ENCODE results near the gene APOC3. TPM values are rescaled to one million over a fixed set of nuclear protein-coding genes. Genes with fewer than 3 reads are reported as not detected.

Gene APOC3
- total and polyA plus RNA-seq, 2 of the 4 experiments (the other 2 are of a cell fraction): not detected

GRCh38 chr11:116814502-116814901 lies 15.2 kb upstream of the APOC3 start:
- H3K9me1 ChIP-seq (ENCODE audit: insufficient read depth, low read length): no peaks in the 10 kb centered on the region
- no peak overlapping the region for H3K56ac ChIP-seq (ENCODE audit: extremely low read depth, insufficient read depth, low read length)
- H3K23ac ChIP-seq (ENCODE audit: low read depth, low read length): no peak overlapping the region
- H2AK9ac ChIP-seq (replicated peaks; ENCODE audit: low read depth, low read length, poor library complexity): no peak overlapping the region
- no peaks in the 10 kb centered on the region for H3K36me3 ChIP-seq (ENCODE audit: control insufficient read depth, insufficient read depth, low read length)
- H3K4me2 ChIP-seq (ENCODE audit: low read depth, low read length): no peak overlapping the region
- H3K9me3 ChIP-seq (ENCODE audit: control insufficient read depth, insufficient read depth, low read length): peaks cover 3% of the 10 kb centered on the region
- ChIA-PET POLR2A (ENCODE audit: unreplicated experiment) (no interaction called here), CTCF (no interaction called here)
- in situ Hi-C loops (cut with MboI; ENCODE audit: low sequenced_read_pairs) (no loop called here), dilution Hi-C loops (cut with HindIII; ENCODE audit: low sequenced_read_pairs, unreplicated experiment) (no loop called here), intact Hi-C loops (cut with micrococcal nuclease) (no loop called here)
- DNase-seq: no peak
- no peak overlapping the region for H2BK120ac ChIP-seq (ENCODE audit: low read depth, low read length)
- no peak overlapping the region for H3K27ac ChIP-seq (ENCODE audit: insufficient read depth, low read length)
- no TSS peak for BruUV-seq (replicated peaks)
- H3K14ac ChIP-seq (replicated peaks; ENCODE audit: low read depth, low read length): no peak overlapping the region
- no peak overlapping the region for H3K9ac ChIP-seq (ENCODE audit: low read depth, low read length)
- no CpG with 5 or more reads among the region's 6 CpGs for WGBS, 2 experiments (ENCODE audit: extremely low coverage in 2 of 2, insufficient read length in 1 of 2)
- no peak overlapping the region for H4K91ac ChIP-seq (ENCODE audit: insufficient read depth, low read depth, low read length)
- peaks cover 7% of the 10 kb centered on the region; the same call in 1 of the 2 replicates for H3K27me3 ChIP-seq (ENCODE audit: control insufficient read depth, insufficient read depth, low read length)
- H3K4ac ChIP-seq (ENCODE audit: low read depth, low read length): no peak overlapping the region
- no peaks in the 10 kb centered on the region for H3K79me1 ChIP-seq (ENCODE audit: low read depth in 1 of 2, low read length in 2 of 2)
- no peak overlapping the region for H2AFZ ChIP-seq (replicated peaks; ENCODE audit: low read length, poor library complexity)
- H2BK20ac ChIP-seq (ENCODE audit: low read depth, low read length): no peak overlapping the region
- H4K20me1 ChIP-seq (ENCODE audit: insufficient read depth, low read length): no peaks in the 10 kb centered on the region
- no peak overlapping the region for H2AK5ac ChIP-seq (ENCODE audit: low read depth, low read length)
- no peak overlapping the region for H2BK15ac ChIP-seq (ENCODE audit: low read depth, low read length)
- H4K5ac ChIP-seq (ENCODE audit: low read depth, low read length): no peak overlapping the region
- no peak overlapping the region for H4K8ac ChIP-seq (ENCODE audit: low read depth in 2 of 2, low read length in 2 of 2)
- H3K18ac ChIP-seq (ENCODE audit: low read depth, low read length): no peak overlapping the region
- no peak for ATAC-seq (ENCODE audit: low read depth)
- H3K4me3 ChIP-seq (ENCODE audit: insufficient read depth, low read depth, low read length): no peak overlapping the region
- peaks cover 3% of the 10 kb centered on the region; the same call in 1 of the 2 replicates for H3K4me1 ChIP-seq (ENCODE audit: control insufficient read depth, insufficient read depth, low read length)
- H2BK5ac ChIP-seq (ENCODE audit: low read depth, low read length, poor library complexity, severe bottlenecking): no peak overlapping the region
- TF ChIP-seq RAD21 (IDR thresholded peaks at IDR 0.05; ENCODE audit: low read length): no peak
- TF ChIP-seq RFX5 (IDR thresholded peaks at IDR 0.05; ENCODE audit: low read depth, low read length): no peak
- TF ChIP-seq MAFK (IDR thresholded peaks at IDR 0.05; ENCODE audit: low read depth, low read length): no peak
- no peak for TF ChIP-seq FOS (IDR thresholded peaks at IDR 0.05; ENCODE audit: low read depth, low read length)
- TF ChIP-seq ELK1 (IDR thresholded peaks at IDR 0.05; ENCODE audit: borderline replicate concordance, low read depth, low read length): no peak
- TF ChIP-seq POLR2A (IDR thresholded peaks at IDR 0.05; ENCODE audit: low read depth, low read length): no peak
- no peak for TF ChIP-seq RCOR1 (IDR thresholded peaks at IDR 0.05; ENCODE audit: insufficient replicate concordance, low read length)
- TF ChIP-seq, protein P1, sequence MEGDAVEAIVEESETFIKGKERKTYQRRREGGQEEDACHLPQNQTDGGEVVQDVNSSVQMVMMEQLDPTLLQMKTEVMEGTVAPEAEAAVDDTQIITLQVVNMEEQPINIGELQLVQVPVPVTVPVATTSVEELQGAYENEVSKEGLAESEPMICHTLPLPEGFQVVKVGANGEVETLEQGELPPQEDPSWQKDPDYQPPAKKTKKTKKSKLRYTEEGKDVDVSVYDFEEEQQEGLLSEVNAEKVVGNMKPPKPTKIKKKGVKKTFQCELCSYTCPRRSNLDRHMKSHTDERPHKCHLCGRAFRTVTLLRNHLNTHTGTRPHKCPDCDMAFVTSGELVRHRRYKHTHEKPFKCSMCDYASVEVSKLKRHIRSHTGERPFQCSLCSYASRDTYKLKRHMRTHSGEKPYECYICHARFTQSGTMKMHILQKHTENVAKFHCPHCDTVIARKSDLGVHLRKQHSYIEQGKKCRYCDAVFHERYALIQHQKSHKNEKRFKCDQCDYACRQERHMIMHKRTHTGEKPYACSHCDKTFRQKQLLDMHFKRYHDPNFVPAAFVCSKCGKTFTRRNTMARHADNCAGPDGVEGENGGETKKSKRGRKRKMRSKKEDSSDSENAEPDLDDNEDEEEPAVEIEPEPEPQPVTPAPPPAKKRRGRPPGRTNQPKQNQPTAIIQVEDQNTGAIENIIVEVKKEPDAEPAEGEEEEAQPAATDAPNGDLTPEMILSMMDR (conservative IDR thresholded peaks at IDR 0.05; ENCODE audit: low read depth, low read length): no peak
- no peak for TF ChIP-seq MAZ (IDR thresholded peaks at IDR 0.05; ENCODE audit: borderline replicate concordance, low read depth, low read length)
- TF ChIP-seq MXI1 (IDR thresholded peaks at IDR 0.05; ENCODE audit: borderline replicate concordance, low read depth, low read length): no peak
- no peak for TF ChIP-seq BHLHE40 (IDR thresholded peaks at IDR 0.05; ENCODE audit: low read depth, low read length)
- no peak for TF ChIP-seq NFE2L2 (IDR thresholded peaks at IDR 0.05; ENCODE audit: low read depth, low read length)
- TF ChIP-seq USF2 (IDR thresholded peaks at IDR 0.05; ENCODE audit: low read depth, low read length): no peak
- TF ChIP-seq SMC3 (IDR thresholded peaks at IDR 0.05; ENCODE audit: low read depth, low read length): no peak
- no peak for TF ChIP-seq CHD1 (IDR thresholded peaks at IDR 0.05; ENCODE audit: low read depth, low read length)
- TF ChIP-seq CEBPB (IDR thresholded peaks at IDR 0.05; ENCODE audit: low read depth, low read length): no peak
